ENCODE measurements around the gene PRND.

- no peak for TF ChIP-seq EZH2 (IDR thresholded peaks at IDR 0.05; ENCODE audit: low read length, missing control alignments)
- TF ChIP-seq, protein P1, sequence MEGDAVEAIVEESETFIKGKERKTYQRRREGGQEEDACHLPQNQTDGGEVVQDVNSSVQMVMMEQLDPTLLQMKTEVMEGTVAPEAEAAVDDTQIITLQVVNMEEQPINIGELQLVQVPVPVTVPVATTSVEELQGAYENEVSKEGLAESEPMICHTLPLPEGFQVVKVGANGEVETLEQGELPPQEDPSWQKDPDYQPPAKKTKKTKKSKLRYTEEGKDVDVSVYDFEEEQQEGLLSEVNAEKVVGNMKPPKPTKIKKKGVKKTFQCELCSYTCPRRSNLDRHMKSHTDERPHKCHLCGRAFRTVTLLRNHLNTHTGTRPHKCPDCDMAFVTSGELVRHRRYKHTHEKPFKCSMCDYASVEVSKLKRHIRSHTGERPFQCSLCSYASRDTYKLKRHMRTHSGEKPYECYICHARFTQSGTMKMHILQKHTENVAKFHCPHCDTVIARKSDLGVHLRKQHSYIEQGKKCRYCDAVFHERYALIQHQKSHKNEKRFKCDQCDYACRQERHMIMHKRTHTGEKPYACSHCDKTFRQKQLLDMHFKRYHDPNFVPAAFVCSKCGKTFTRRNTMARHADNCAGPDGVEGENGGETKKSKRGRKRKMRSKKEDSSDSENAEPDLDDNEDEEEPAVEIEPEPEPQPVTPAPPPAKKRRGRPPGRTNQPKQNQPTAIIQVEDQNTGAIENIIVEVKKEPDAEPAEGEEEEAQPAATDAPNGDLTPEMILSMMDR (conservative IDR thresholded peaks at IDR 0.05 in 1 of 2, IDR thresholded peaks at IDR 0.05 in 1 of 2; ENCODE audit: low read depth in 1 of 2, low read length in 2 of 2), result no peak
Measured at GRCh38 chr20:4697831-4698221, 23.9 kb upstream of the PRND start.
